Activated naive CD8-positive, alpha-beta T cell treated with anti-CD3 and anti-CD28 coated beads, Interleukin-2, amount 10 ng/mL, durations not matched to agents 7 days and 5 days (primary cell): ENCODE data around the gene FABP6. TPM values are rescaled to one million over a fixed set of nuclear protein-coding genes. Genes with fewer than 3 reads are reported as not detected.

Source experiments
- ATAC-seq: fragments of 150-1000 bp; cut with Tn5 transposase; one replicate; pipeline ENCODE4 v1.10.0; 2021; ENCODE audit warnings: low read depth, moderate library complexity
- POLR2A ChIA-PET: fragments of 350-600 bp; sonication (Branson Sonifier 250); formaldehyde crosslinking; loops from one replicate; lab custom pipeline; 2021; ENCODE audit warnings: antibody characterized with exemption; lab: Charles Lee
- DNase-seq: peaks from one replicate; pipeline ENCODE4 v3.0.0; 2021
- H3K27ac Mint-ChIP-seq: one replicate; pipeline ENCODE4 v1.8.0; 2022; ENCODE audit warnings: mild to moderate bottlenecking, mixed read lengths
- H3K27me3 Mint-ChIP-seq: one replicate; pipeline ENCODE4 v1.8.0; 2022; ENCODE audit warnings: mild to moderate bottlenecking, moderate library complexity, mixed read lengths
- H3K36me3 Mint-ChIP-seq: one replicate; pipeline ENCODE4 v1.8.0; 2021; ENCODE audit warnings: mild to moderate bottlenecking, mixed read lengths
- H3K4me1 Mint-ChIP-seq: one replicate; pipeline ENCODE4 v1.8.0; 2021; ENCODE audit warnings: mixed read lengths
- H3K4me3 Mint-ChIP-seq: one replicate; pipeline ENCODE4 v1.8.0; 2022; ENCODE audit warnings: mild to moderate bottlenecking, moderate library complexity, mixed read lengths
- H3K9me3 Mint-ChIP-seq: one replicate; pipeline ENCODE4 v1.8.0; 2021; ENCODE audit warnings: mixed read lengths
- total RNA-seq, 2 experiments: library from RNA; stranded (reverse); gene quantifications; one replicate each; pipeline ENCODE4 v1.2.3, GENCODE V29; 2021

Gene FABP6
- total RNA-seq, 2 experiments from 2014 or later = not detected

DNA sequence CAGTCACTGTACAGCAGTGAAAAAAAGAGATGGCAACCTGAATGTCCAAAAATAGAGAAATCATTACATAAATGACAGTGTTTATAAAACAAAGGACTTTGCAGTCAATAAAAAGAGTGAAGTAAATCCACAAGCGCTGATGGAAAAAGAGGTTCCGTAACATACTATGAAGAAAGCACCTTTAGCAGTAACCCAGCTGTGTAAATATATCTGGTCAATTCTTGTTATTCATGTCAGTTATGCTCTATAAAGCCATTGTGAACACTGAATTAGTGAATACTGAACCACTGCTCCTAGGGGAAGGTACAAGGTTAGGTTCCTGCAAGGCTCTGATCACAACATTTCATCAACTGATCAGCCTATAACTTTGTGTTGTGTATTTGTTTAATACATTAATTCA, 43.6 kb downstream of the FABP6 start:
- DNase-seq (no peak), ATAC-seq (no peak)
- Mint-ChIP-seq H3K27ac (no peak overlapping the region), H3K27me3 (peaks cover 4% of the 10 kb centered on the region), H3K4me3 (no peak overlapping the region), H3K36me3 (no peaks in the 10 kb centered on the region), H3K9me3 (no peaks in the 10 kb centered on the region), H3K4me1 (peaks cover 9% of the 10 kb centered on the region)
- POLR2A ChIA-PET = no interaction called here

DNA sequence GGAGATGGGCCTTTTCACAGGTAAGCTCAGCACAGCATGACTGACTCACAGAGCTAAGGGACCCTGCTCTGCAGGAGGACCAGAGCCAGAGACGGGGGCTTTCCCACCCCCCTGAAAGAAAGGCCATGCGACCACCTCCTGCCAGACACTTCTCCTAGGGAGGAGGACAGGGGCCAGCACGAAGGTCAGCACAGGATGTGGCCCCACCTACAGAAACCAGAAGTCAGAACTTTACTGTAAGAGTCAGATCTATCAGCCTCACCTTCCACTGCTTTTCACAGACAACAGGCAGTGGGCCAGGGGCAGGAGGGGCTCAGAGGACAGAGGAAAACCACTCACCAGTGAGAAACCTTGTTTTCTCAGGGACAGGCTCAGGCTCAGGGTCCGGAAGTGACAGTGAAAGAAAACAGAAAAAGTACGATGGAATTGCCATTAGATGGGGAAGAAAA, 45.2 kb downstream of the FABP6 start:
- H3K27me3 Mint-ChIP-seq = peaks cover 4% of the 10 kb centered on the region
- H3K36me3 Mint-ChIP-seq = no peaks in the 10 kb centered on the region
- DNase-seq (no peak), ATAC-seq (no peak)
- H3K4me1 Mint-ChIP-seq = peaks cover 9% of the 10 kb centered on the region
- no peak overlapping the region for H3K4me3 Mint-ChIP-seq
- H3K9me3 Mint-ChIP-seq = no peaks in the 10 kb centered on the region
- H3K27ac Mint-ChIP-seq = no peak overlapping the region
- POLR2A ChIA-PET = no interaction called here

DNA sequence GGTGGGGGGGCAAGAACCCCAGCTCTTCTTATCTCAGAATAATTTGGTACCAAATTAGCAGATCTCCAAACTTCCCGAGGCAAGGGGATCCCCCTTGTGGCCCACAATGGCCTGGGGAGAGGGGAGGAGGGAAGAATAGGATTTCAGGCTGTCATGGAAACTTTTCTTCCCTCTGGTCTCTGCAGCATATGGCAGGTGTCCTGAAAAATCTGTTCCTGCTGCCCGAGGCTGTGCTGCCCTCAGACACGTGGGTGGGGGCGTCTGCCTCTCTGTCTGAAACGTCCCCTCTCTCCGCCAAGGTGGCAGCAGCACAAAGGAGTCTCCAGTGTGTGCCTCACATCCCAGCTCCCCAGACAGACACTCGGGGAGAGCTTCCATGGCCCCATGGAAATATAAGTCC, 49.0 kb downstream of the FABP6 start:
- H3K9me3 Mint-ChIP-seq = no peaks in the 10 kb centered on the region

DNA sequence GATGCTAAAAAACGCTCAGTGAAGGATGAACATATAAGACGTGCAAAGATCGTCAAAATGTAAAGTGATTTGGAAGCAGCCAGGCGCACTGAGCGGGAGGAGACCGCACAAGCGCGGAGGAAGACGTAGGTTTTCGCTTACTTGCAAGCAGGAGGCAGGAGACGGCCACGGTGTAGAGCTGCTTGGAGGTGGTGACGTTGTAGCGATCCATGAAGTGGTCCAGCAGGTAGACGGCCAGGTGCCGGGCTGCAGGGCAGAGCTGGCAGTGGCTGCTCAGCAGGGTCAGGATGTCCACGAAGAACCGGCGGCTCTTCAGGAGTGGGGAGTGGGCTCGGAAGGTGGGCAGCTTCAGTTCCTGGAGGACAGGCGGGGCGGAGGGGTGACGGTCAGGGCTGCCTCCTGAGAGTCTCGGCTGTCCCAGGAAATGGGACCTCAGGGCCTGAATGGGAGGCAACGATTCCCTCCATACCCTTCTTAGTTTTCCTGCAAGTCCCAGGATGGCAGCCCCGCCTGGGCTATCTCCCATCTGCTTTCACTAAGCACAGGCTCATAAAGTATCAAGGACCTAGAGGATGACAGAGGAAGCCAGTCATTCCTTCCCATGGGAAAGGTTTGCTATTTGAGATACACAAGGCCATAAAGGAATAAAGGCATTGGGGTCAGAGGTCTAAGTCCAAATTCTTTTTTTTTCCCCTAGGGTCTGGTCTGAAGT, 51.2 kb downstream of the FABP6 start:
- Mint-ChIP-seq H3K9me3 (no peaks in the 10 kb centered on the region), H3K27me3 (peaks cover 8% of the 10 kb centered on the region), H3K4me1 (no peaks in the 10 kb centered on the region), H3K4me3 (no peak overlapping the region), H3K27ac (no peak overlapping the region), H3K36me3 (no peaks in the 10 kb centered on the region)
- ATAC-seq (no peak), DNase-seq (no peak)
- POLR2A ChIA-PET = no interaction called here

More for the DNA sequence above, 49.0 kb downstream of the FABP6 start:
- Mint-ChIP-seq H3K36me3 (no peaks in the 10 kb centered on the region), H3K4me1 (peaks cover 3% of the 10 kb centered on the region), H3K27me3 (peaks cover 6% of the 10 kb centered on the region), H3K4me3 (no peak overlapping the region), H3K27ac (no peak overlapping the region)
- ATAC-seq (no peak), DNase-seq (no peak)
- POLR2A ChIA-PET = no interaction called here

DNA sequence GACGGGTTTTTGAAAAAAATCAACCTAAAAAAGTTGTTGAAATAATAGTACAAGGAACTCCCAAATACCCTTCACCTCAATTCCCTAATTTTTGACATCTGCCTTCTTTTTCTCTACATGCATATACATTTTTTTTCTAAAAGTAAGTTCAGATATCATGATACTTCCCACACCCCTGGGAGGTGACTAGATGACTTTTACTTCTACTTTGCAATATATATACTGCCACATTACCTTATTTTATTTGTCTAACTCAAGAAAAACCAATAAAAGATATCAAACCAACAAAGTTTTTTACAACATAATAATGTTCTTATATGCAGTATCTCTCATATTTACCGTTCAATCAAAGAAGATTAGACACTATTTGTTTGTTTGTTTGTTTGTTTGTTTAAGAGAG, 52.0 kb downstream of the FABP6 start:
- POLR2A ChIA-PET = no interaction called here
- Mint-ChIP-seq H3K36me3 (no peaks in the 10 kb centered on the region), H3K27me3 (peaks cover 8% of the 10 kb centered on the region), H3K27ac (no peak overlapping the region), H3K4me3 (no peak overlapping the region), H3K9me3 (no peaks in the 10 kb centered on the region), H3K4me1 (no peaks in the 10 kb centered on the region)
- DNase-seq (no peak), ATAC-seq (no peak)

DNA sequence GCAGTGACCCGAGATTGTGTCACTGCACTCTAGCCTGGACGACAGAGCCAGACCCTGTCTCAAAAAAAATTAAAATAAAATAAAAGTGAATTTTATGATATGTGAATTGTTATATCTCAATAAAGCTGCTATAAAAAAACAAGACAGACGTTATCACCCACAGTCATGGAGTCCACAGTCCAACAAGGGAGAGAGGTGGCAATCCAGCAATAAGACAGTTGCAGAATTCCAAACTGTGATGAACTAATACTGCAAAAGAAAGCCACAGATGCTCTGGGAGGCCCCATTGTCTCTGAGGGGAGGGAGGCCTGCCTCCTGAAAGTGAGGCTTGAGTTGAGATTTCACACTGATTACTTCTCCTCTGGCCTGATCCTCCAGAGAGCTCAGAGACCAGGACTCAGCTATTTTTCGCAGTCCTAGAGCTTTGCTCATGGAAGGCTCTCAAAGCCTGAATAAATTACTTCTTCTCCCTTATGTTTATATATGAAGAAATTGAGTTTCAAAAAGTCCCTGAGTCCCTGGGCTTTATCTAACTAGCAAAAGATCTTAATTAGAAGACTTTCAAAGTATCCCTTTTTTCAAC, 55.1 kb downstream of the FABP6 start:
- POLR2A ChIA-PET = no interaction called here
- H3K4me3 Mint-ChIP-seq = no peak overlapping the region
- DNase-seq (no peak), ATAC-seq (no peak)
- no peak overlapping the region for H3K27ac Mint-ChIP-seq
- H3K4me1 Mint-ChIP-seq = no peaks in the 10 kb centered on the region
- H3K36me3 Mint-ChIP-seq = no peaks in the 10 kb centered on the region
- H3K9me3 Mint-ChIP-seq = no peaks in the 10 kb centered on the region
- H3K27me3 Mint-ChIP-seq = peaks cover 8% of the 10 kb centered on the region

DNA sequence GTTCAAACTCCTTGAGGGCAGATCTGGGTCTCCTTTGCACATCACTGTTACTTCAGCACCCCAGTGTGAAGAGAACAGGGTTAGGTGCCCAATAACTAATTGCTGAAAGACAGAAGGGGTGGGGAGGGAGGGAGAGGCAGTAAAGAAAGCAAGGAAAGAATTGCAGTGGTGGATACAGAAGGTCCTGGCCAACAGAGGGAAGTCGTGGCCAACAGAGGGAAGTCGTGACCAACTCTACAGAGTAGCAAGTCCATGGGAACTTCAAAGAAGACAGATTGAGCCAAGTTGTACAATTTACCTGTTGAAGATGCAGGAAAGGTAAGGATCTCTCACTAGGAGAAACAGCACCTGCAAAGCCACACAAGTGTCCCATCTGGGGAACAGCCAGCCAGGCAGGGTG, 56.0 kb downstream of the FABP6 start:
- no peak overlapping the region for H3K4me3 Mint-ChIP-seq
- H3K27me3 Mint-ChIP-seq = peaks cover 5% of the 10 kb centered on the region
- H3K27ac Mint-ChIP-seq = no peak overlapping the region
- POLR2A ChIA-PET = no interaction called here
- no peaks in the 10 kb centered on the region for H3K36me3 Mint-ChIP-seq
- H3K9me3 Mint-ChIP-seq = no peaks in the 10 kb centered on the region
- H3K4me1 Mint-ChIP-seq = no peaks in the 10 kb centered on the region
- no peak for DNase-seq
- ATAC-seq = no peak

DNA sequence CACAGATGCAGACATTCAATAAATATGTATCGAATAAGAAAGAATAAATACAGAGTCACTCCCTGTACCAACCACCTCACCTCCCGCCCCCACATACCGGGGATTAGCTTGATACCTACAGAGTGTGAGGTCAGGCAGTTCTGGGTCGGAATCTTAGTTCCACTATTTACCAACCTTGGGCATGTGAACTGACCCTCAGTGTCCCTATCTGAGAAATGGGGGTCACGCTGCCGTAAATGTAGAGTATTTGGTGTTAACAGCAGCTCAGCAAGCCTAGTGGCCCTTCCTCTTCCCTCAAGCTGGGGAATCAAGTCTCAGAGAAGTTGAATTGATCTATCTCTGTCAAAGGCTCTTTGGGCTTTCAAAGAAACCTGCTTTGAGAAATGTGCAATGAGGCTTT, 57.6 kb downstream of the FABP6 start:
- peaks cover 2% of the 10 kb centered on the region for H3K27me3 Mint-ChIP-seq
- no peak overlapping the region for H3K4me3 Mint-ChIP-seq
- DNase-seq (no peak), ATAC-seq (no peak)
- H3K27ac Mint-ChIP-seq = no peak overlapping the region
- no peaks in the 10 kb centered on the region for H3K9me3 Mint-ChIP-seq
- H3K36me3 Mint-ChIP-seq = no peaks in the 10 kb centered on the region
- peaks cover 2% of the 10 kb centered on the region for H3K4me1 Mint-ChIP-seq
- POLR2A ChIA-PET = no interaction called here

DNA sequence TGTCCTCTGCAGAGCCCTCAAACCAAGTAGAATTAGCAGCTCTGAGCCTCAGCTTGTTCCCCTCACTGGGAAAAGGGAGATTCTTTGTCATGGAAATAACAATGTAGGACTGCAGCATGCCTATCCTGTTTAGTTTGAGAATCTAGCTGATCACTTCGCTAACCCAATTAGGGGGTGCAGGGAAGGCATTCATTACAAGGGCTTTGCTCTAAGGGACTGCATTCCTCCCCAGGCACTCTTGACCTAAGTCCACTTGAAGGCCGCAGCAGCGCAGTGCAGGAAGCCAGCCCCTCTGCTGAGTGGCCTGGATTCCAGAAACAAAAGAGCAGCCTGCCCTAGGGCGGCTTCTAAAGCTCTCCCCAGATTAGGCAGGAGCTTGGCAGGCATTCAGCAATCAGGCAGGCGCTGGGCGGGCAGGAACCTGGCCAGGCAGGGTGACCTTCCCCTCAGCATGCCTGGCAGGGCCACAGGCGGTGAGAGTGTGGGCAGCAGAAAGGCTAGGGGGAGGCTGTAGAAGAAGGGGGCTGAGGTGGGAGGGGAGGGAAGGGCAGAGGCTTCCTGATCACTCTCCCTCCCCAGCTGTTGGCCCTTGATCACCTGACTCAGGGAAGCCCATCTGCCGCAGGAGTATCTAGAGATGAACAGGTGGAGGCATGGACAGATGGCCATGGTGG, 58.2 kb downstream of the FABP6 start:
- no peaks in the 10 kb centered on the region for H3K9me3 Mint-ChIP-seq
- no peak overlapping the region for H3K27ac Mint-ChIP-seq
- H3K4me1 Mint-ChIP-seq = peaks cover 2% of the 10 kb centered on the region
- H3K4me3 Mint-ChIP-seq = no peak overlapping the region
- DNase-seq (no peak), ATAC-seq (no peak)
- peaks cover 2% of the 10 kb centered on the region for H3K27me3 Mint-ChIP-seq
- POLR2A ChIA-PET = no interaction called here
- no peaks in the 10 kb centered on the region for H3K36me3 Mint-ChIP-seq

Other genes starting within 250 kb of the FABP6 start
- gene TTC1, start 220.4 kb upstream of the FABP6 start, total RNA-seq = 10 to 100 TPM; 42.0 to 44.0 TPM
- 10 to 100 TPM; 26.2 to 27.8 TPM for gene PWWP2A, start 110.1 kb upstream of the FABP6 start, total RNA-seq
- gene CCNJL, start 83.1 kb downstream of the FABP6 start, total RNA-seq = under 1 TPM in 1 of 2 experiments, not detected in 1; 0.17 TPM
- gene C1QTNF2, start 141.1 kb downstream of the FABP6 start, total RNA-seq = not detected
- gene FAM200C, start 170.5 kb downstream of the FABP6 start, total RNA-seq = under 1 TPM; 0.61 to 0.71 TPM
- gene SLU7, start 189.6 kb downstream of the FABP6 start, total RNA-seq = 10 to 100 TPM; 62.3 to 66.6 TPM
- gene PTTG1, start 192.3 kb downstream of the FABP6 start, total RNA-seq = 100 to 1,000 TPM; 118 TPM